CD4-positive, alpha-beta memory T cell (primary cell): ENCODE data around the gene SAMD9L. TPM values are rescaled to one million over a fixed set of nuclear protein-coding genes. Genes with fewer than 3 reads are reported as not detected.

Experiments used
- CTCF ChIA-PET: fragments of 350-600 bp; sonication (Branson Sonifier 250); formaldehyde crosslinking; loops from one replicate; lab custom pipeline; 2021; ENCODE audit warnings: inconsistent platforms; ENCODE audit not compliant: partially characterized antibody; lab: Charles Lee
- POLR2A ChIA-PET: fragments of 350-600 bp; sonication (Branson Sonifier 250); formaldehyde crosslinking; loops from one replicate; lab custom pipeline; 2021; ENCODE audit not compliant: partially characterized antibody; lab: Charles Lee
- DNase-seq, 5 donors: peaks; one replicate each; pipeline versions ENCODE4 v3.0.0 to v3.0.0-alpha.2; 2020 to 2022; ENCODE audit warnings: mixed read lengths in 1 of 5
- H3K27ac ChIP-seq: one replicate; pipeline ENCODE4 v1.7.0; 2013; ENCODE audit warnings: low read depth, low read length
- H3K27me3 ChIP-seq: 2 replicates; pipeline ENCODE4 v1.7.0; 2013; ENCODE audit warnings: mild to moderate bottlenecking, low read length, moderate library complexity; ENCODE audit not compliant: insufficient read depth
- H3K36me3 ChIP-seq: 2 replicates; pipeline ENCODE4 v1.7.0; 2013; ENCODE audit warnings: mild to moderate bottlenecking, low read length, moderate library complexity; ENCODE audit not compliant: insufficient read depth
- H3K4me1 ChIP-seq: 2 replicates; pipeline ENCODE4 v1.7.0; 2013; ENCODE audit warnings: mild to moderate bottlenecking, low read length, moderate library complexity; ENCODE audit not compliant: insufficient read depth
- H3K4me3 ChIP-seq, 2 donors: one replicate each; pipeline ENCODE4 v1.7.0; 2013; ENCODE audit warnings: low read length in 2 of 2, mild to moderate bottlenecking in 1 of 2
- H3K9me3 ChIP-seq, 2 donors: one replicate each; pipeline ENCODE4 v1.7.0; 2013; ENCODE audit warnings: low read length in 2 of 2, control low read depth in 1 of 2; ENCODE audit not compliant: control insufficient read depth in 1 of 2
- H3K27ac Mint-ChIP-seq, 7 donors: one replicate each; pipeline ENCODE4 v1.8.0; 2020 to 2021; ENCODE audit warnings: mixed read lengths in 7 of 7, mild to moderate bottlenecking in 6 of 7, inconsistent platforms in 3 of 7, moderate library complexity in 3 of 7
- H3K27me3 Mint-ChIP-seq, 2 donors: one replicate each; pipeline ENCODE4 v1.8.0; 2020 to 2021; ENCODE audit warnings: mixed read lengths in 2 of 2
- H3K36me3 Mint-ChIP-seq, 2 donors: one replicate each; pipeline ENCODE4 v1.8.0; 2020 to 2021; ENCODE audit warnings: mixed read lengths in 2 of 2, inconsistent platforms in 1 of 2, mild to moderate bottlenecking in 1 of 2
- H3K4me1 Mint-ChIP-seq, 4 donors: one replicate each; pipeline ENCODE4 v1.8.0; 2020 to 2021; ENCODE audit warnings: mixed read lengths in 4 of 4, mild to moderate bottlenecking in 1 of 4
- H3K4me3 Mint-ChIP-seq, 8 donors: one replicate each; pipeline ENCODE4 v1.8.0; 2020 to 2021; ENCODE audit warnings: mixed read lengths in 8 of 8, mild to moderate bottlenecking in 7 of 8, moderate library complexity in 6 of 8, inconsistent platforms in 3 of 8
- H3K9me3 Mint-ChIP-seq, 8 donors: one replicate each; pipeline ENCODE4 v1.8.0; 2020 to 2021; ENCODE audit warnings: mixed read lengths in 8 of 8, mild to moderate bottlenecking in 5 of 8, inconsistent platforms in 3 of 8, moderate library complexity in 1 of 8
- intact Hi-C: fragments of 100-400 bp; cut with micrococcal nuclease; formaldehyde crosslinking; loops from one replicate; pipeline ENCODE4 v1.15.1; 2023
- polyA plus RNA-seq, 2 donors: library from polyadenylated mRNA; unstranded; fragments of 300-500 nt; fragmentation: Illumina TruSeq; gene quantifications; one replicate each; pipeline ENCODE4 v1.2.3, GENCODE V29; 2021
- total RNA-seq, 2 experiments: library from RNA; stranded (reverse); gene quantifications; one replicate each; pipeline ENCODE4 v1.2.3, GENCODE V29; 2021

SAMD9L gene
- total and polyA plus RNA-seq, 4 experiments from 2014 or later = 20.4 to 49.4 (median 39.1) TPM

GRCh38 chr7:93160410-93160809 lies 12.2 kb upstream of the SAMD9L start:
- POLR2A ChIA-PET = no interaction called here
- H3K4me1 ChIP-seq = peaks cover 4% of the 10 kb centered on the region
- H3K9me3 Mint-ChIP-seq = peaks cover 0 to 17% (median 6%) of the 10 kb centered on the region in 8 donors
- no peaks in the 10 kb centered on the region for H3K36me3 Mint-ChIP-seq
- no peak overlapping the region for H3K27ac ChIP-seq
- intact Hi-C loops = no loop called here
- no peaks in the 10 kb centered on the region for H3K27me3 Mint-ChIP-seq
- no peaks in the 10 kb centered on the region for H3K36me3 ChIP-seq
- DNase-seq = no peak
- H3K27me3 ChIP-seq = no peaks in the 10 kb centered on the region
- H3K4me3 Mint-ChIP-seq = no peak overlapping the region
- H3K9me3 ChIP-seq = no peaks in the 10 kb centered on the region
- H3K27ac Mint-ChIP-seq = no peak overlapping the region
- CTCF ChIA-PET = no interaction called here
- no peak overlapping the region for H3K4me3 ChIP-seq
- peaks cover 0 to 5% (median 1%) of the 10 kb centered on the region in 4 donors for H3K4me1 Mint-ChIP-seq

GRCh38 chr7:93159490-93159889 lies 11.3 kb upstream of the SAMD9L start:
- Histone ChIP-seq H3K9me3 (no peaks in the 10 kb centered on the region), H3K4me3 (no peak overlapping the region), H3K27me3 (no peaks in the 10 kb centered on the region), H3K36me3 (no peaks in the 10 kb centered on the region), H3K4me1 (no peaks in the 10 kb centered on the region), H3K27ac (no peak overlapping the region)
- Mint-ChIP-seq H3K4me3 (no peak overlapping the region), H3K9me3 (peaks cover 0 to 17% (median 6%) of the 10 kb centered on the region in 8 donors), H3K4me1 (no peaks in the 10 kb centered on the region), H3K27ac (peak overlapping the region in 1 of 7 donors; percentile 38), H3K36me3 (no peaks in the 10 kb centered on the region), H3K27me3 (no peaks in the 10 kb centered on the region)
- no peak for DNase-seq
- ChIA-PET CTCF (no interaction called here), POLR2A (no interaction called here)
- intact Hi-C loops = no loop called here

- Mint-ChIP-seq H3K27me3 (no peaks in the 10 kb centered on the region), H3K27ac (no peak overlapping the region), H3K9me3 (peaks cover 0 to 11% (median 3%) of the 10 kb centered on the region in 8 donors), H3K4me3 (no peak overlapping the region), H3K4me1 (no peaks in the 10 kb centered on the region), H3K36me3 (no peaks in the 10 kb centered on the region)
- no peaks in the 10 kb centered on the region for H3K4me1 ChIP-seq
- DNase-seq = no peak
- no peak overlapping the region for H3K27ac ChIP-seq
- H3K9me3 ChIP-seq = no peaks in the 10 kb centered on the region
- H3K27me3 ChIP-seq = no peaks in the 10 kb centered on the region
- intact Hi-C loops = no loop called here
- CTCF ChIA-PET = interaction anchor here (0.5 kb wide), 1 partner anchor 14 kb away, joined by 3 read pairs; no protein-coding TSS in a partner anchor
- POLR2A ChIA-PET = no interaction called here
- H3K36me3 ChIP-seq = no peaks in the 10 kb centered on the region
- no peak overlapping the region for H3K4me3 ChIP-seq
These were observed 8.7 kb upstream of the SAMD9L start for GRCh38 chr7:93156884-93157283.

- intact Hi-C loops = no loop called here
- Mint-ChIP-seq H3K27me3 (no peaks in the 10 kb centered on the region), H3K4me3 (peak overlapping the region in 4 of 8 donors; percentile 11 to 27 (median 20)), H3K9me3 (no peaks in the 10 kb centered on the region), H3K36me3 (peaks cover 13 to 21% of the 10 kb centered on the region in 2 donors), H3K27ac (no peak overlapping the region), H3K4me1 (peaks cover 24 to 32% (median 28%) of the 10 kb centered on the region in 4 donors)
- ChIA-PET CTCF (no interaction called here), POLR2A (no interaction called here)
- no peaks in the 10 kb centered on the region for H3K9me3 ChIP-seq
- H3K27me3 ChIP-seq = no peaks in the 10 kb centered on the region
- H3K36me3 ChIP-seq = no peaks in the 10 kb centered on the region
- peaks cover 25% of the 10 kb centered on the region for H3K4me1 ChIP-seq
- no peak for DNase-seq
- H3K4me3 ChIP-seq = no peak overlapping the region
- no peak overlapping the region for H3K27ac ChIP-seq
These were observed 2.1 kb upstream of the SAMD9L start for GRCh38 chr7:93150200-93150835.

- POLR2A ChIA-PET = no interaction called here
- H3K4me1 ChIP-seq = peaks cover 30% of the 10 kb centered on the region
These were observed 542 bp upstream of the SAMD9L start for GRCh38 chr7:93148727-93149126.

GRCh38 chr7:93147363-93147762 lies 822 bp downstream of the SAMD9L start:
- H3K27ac ChIP-seq = peak overlapping the region; percentile 58
- peaks cover 25 to 30% of the 10 kb centered on the region in 2 donors for H3K36me3 Mint-ChIP-seq
- H3K4me3 ChIP-seq = peak overlapping the region; percentile 44 to 59
- peak overlapping the region; percentile 89 to 97 (median 92) for H3K4me3 Mint-ChIP-seq
- H3K9me3 ChIP-seq = no peaks in the 10 kb centered on the region
- ChIA-PET CTCF (interaction anchor here (1.1 to 1.4 kb wide), 4 partner anchors 29 to 85 kb away, joined by 3 read pairs; partner anchors contain the start of gene VPS50), POLR2A (interaction anchor here (1.1 to 2.1 kb wide), 3 partner anchors 30 to 311 kb away, joined by 3 to 14 read pairs (median 6); partner anchors contain the start of genes CDK6, SAMD9 and VPS50)
- intact Hi-C loops = no loop called here
- H3K27me3 ChIP-seq = no peaks in the 10 kb centered on the region
- peak; percentile 23 to 58 (median 41) for DNase-seq
- peaks cover 29 to 41% (median 33%) of the 10 kb centered on the region in 4 donors for H3K4me1 Mint-ChIP-seq
- no peaks in the 10 kb centered on the region for H3K27me3 Mint-ChIP-seq
- H3K36me3 ChIP-seq = peaks cover 27% of the 10 kb centered on the region
- no peaks in the 10 kb centered on the region for H3K9me3 Mint-ChIP-seq
- H3K27ac Mint-ChIP-seq = peak overlapping the region; percentile 66 to 97 (median 89)
- peaks cover 30% of the 10 kb centered on the region for H3K4me1 ChIP-seq

More at GRCh38 chr7:93148727-93149126, 542 bp upstream of the SAMD9L start:
- peak overlapping the region; percentile 58 for H3K27ac ChIP-seq
- CTCF ChIA-PET = no interaction called here
- no peaks in the 10 kb centered on the region for H3K27me3 ChIP-seq
- Mint-ChIP-seq H3K4me3 (peak overlapping the region; percentile 66 to 96 (median 89)), H3K4me1 (peaks cover 27 to 35% (median 31%) of the 10 kb centered on the region in 4 donors), H3K27ac (peak overlapping the region; percentile 66 to 97 (median 94)), H3K27me3 (no peaks in the 10 kb centered on the region), H3K9me3 (no peaks in the 10 kb centered on the region), H3K36me3 (peaks cover 25 to 30% of the 10 kb centered on the region in 2 donors)
- no peaks in the 10 kb centered on the region for H3K9me3 ChIP-seq
- peak overlapping the region in 1 of 2 donors; percentile 59 for H3K4me3 ChIP-seq
- intact Hi-C loops = loop anchor here (1.0 kb wide), 2 partner anchors 30 to 84 kb away; partner anchors contain the start of gene VPS50
- DNase-seq = no peak
- H3K36me3 ChIP-seq = peaks cover 14% of the 10 kb centered on the region

DNA sequence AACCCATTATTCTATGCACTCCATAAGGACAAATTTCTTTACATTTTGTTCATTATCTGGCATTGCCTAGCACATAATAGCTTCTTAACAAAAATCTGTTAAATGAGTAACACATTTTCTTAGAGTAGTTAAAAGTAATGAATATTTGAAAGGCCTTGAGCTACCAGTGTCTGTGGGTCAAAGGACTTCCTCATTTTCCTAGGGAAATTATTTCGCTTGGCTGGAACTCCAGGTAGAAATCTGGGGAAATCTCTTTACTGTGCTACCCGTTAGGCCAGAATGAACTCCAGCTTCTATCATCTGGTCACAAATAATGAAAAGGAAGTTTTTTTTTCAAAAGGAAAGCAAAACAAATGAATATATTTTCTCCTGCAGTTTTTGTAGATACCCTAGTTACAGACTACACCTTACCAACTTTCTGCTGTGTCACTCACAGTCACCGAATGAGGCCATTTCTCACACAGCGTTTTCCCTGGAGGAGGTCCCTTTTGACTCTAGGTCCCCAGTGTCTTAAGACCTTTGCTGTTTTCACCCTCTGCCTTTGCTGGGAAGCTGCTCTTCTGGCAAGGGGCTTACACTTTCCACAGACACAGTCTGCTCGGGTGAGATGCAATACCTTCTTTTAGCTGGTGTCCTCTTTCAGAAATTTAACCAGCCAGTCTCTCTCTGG lies 1.6 kb downstream of the SAMD9L start:
- Histone ChIP-seq H3K27me3 (no peaks in the 10 kb centered on the region), H3K4me1 (peaks cover 30% of the 10 kb centered on the region), H3K36me3 (peaks cover 35% of the 10 kb centered on the region), H3K4me3 (peak overlapping the region; percentile 44 to 59), H3K27ac (peak overlapping the region; percentile 58), H3K9me3 (no peaks in the 10 kb centered on the region)
- peak overlapping the region; percentile 65 to 97 (median 88) for H3K27ac Mint-ChIP-seq
- no peaks in the 10 kb centered on the region for H3K9me3 Mint-ChIP-seq
- H3K36me3 Mint-ChIP-seq = peaks cover 25 to 30% of the 10 kb centered on the region in 2 donors
- H3K27me3 Mint-ChIP-seq = no peaks in the 10 kb centered on the region
- peaks cover 29 to 41% (median 33%) of the 10 kb centered on the region in 4 donors for H3K4me1 Mint-ChIP-seq
- no peak for DNase-seq
- intact Hi-C loops = no loop called here
- ChIA-PET POLR2A (interaction anchor here (1.1 to 3.1 kb wide), 4 partner anchors 29 to 310 kb away, joined by 3 to 14 read pairs (median 8); partner anchors contain the start of genes CDK6, SAMD9 and VPS50), CTCF (interaction anchor here (1.2 to 1.4 kb wide), 2 partner anchors 28 to 38 kb away, joined by 3 read pairs; no protein-coding TSS in a partner anchor)
- peak overlapping the region; percentile 89 to 97 (median 92) for H3K4me3 Mint-ChIP-seq
